PC-9 (cell line): ENCODE measurements around the gene DYNC2H1.

Experiments
- EZH2 ChIP-seq: fragments of 200-600 bp; sonication (generic); IDR thresholded peaks from 2 replicates; pipeline ENCODE4 v1.8.0; 2017; ENCODE audit warnings: antibody characterized with exemption, low read depth
- TF ChIP-seq, protein P1 (sequence below): fragments of 200-600 bp; sonication (generic); conservative IDR thresholded peaks from 2 replicates; pipeline ENCODE4 v1.6.1; 2017; ENCODE audit warnings: mixed run types, antibody characterized with exemption, mild to moderate bottlenecking, moderate library complexity

DNA sequence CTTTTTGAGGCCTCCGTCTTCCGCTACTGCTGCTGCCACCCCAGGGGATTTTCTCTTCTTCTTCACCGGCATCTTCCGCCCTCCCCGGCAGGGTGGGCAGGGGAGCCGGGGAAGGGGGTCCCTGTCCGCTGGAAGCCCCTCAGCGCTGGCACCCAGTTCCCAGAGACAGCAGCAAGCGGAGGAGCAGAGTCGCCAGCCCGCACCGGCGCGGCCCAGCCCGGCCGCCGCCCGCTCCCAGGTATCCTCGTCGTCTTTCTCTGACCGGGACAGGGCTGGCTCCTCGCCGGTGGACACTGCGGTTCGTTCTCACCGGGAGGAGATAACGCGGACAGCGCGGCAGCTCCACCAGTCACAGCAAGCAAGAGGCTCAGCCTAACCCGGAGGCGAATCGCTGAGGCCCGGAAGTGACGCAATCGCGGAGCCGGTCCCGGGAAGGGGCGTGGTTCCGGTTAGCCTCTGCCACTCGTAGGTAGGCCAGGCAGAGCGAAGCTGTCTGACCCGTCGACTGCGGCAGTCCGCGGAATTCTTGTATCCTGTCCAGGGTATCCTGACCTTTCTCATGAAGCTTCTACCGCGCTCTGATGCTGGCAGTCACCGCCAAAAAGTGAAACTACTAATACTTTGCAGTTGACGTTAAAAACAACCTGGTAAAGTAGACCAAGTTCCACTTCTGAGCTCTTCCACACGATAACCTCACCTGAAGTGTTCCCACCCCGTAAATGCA lies 17.3 kb upstream of the DYNC2H1 start, which contains the start of gene DCUN1D5:
- TF ChIP-seq, protein P1, sequence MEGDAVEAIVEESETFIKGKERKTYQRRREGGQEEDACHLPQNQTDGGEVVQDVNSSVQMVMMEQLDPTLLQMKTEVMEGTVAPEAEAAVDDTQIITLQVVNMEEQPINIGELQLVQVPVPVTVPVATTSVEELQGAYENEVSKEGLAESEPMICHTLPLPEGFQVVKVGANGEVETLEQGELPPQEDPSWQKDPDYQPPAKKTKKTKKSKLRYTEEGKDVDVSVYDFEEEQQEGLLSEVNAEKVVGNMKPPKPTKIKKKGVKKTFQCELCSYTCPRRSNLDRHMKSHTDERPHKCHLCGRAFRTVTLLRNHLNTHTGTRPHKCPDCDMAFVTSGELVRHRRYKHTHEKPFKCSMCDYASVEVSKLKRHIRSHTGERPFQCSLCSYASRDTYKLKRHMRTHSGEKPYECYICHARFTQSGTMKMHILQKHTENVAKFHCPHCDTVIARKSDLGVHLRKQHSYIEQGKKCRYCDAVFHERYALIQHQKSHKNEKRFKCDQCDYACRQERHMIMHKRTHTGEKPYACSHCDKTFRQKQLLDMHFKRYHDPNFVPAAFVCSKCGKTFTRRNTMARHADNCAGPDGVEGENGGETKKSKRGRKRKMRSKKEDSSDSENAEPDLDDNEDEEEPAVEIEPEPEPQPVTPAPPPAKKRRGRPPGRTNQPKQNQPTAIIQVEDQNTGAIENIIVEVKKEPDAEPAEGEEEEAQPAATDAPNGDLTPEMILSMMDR, result no peak
- no peak for TF ChIP-seq EZH2
